ENCODE data around the gene SIPA1L3.

Gene SIPA1L3

GRCh38 chr19:37947778-37948177, 40.8 kb downstream of the SIPA1L3 start:
- no peak for DNase-seq (ENCODE audit: low read depth in 2 of 2)

- DNase-seq (ENCODE audit: low read depth in 2 of 2): no peak
Measured at GRCh38 chr19:37948362-37948761, 41.4 kb downstream of the SIPA1L3 start.

GRCh38 chr19:37950471-37951175, 43.6 kb downstream of the SIPA1L3 start:
- DNase-seq (ENCODE audit: low read depth in 2 of 2): no peak

GRCh38 chr19:37951816-37952210, 44.8 kb downstream of the SIPA1L3 start:
- DNase-seq (ENCODE audit: low read depth in 2 of 2): no peak

- DNase-seq (ENCODE audit: low read depth in 2 of 2): no peak
Measured at GRCh38 chr19:37953171-37953917, 46.3 kb downstream of the SIPA1L3 start.

- no peak for DNase-seq (ENCODE audit: low read depth in 2 of 2)
Measured at GRCh38 chr19:37953918-37954303, 46.9 kb downstream of the SIPA1L3 start.

- no peak for DNase-seq (ENCODE audit: low read depth in 2 of 2)
Measured at GRCh38 chr19:37954421-37954874, 47.4 kb downstream of the SIPA1L3 start.

- no peak for DNase-seq (ENCODE audit: low read depth in 2 of 2)
Measured at GRCh38 chr19:37955986-37956385, 49.0 kb downstream of the SIPA1L3 start.

GRCh38 chr19:37957176-37957575, 50.2 kb downstream of the SIPA1L3 start:
- no peak for DNase-seq (ENCODE audit: low read depth in 2 of 2)

- DNase-seq (ENCODE audit: low read depth in 2 of 2): no peak
Measured at GRCh38 chr19:37959665-37960114, 52.7 kb downstream of the SIPA1L3 start.

GRCh38 chr19:37961198-37961597, 54.2 kb downstream of the SIPA1L3 start:
- DNase-seq (ENCODE audit: low read depth in 2 of 2): no peak

GRCh38 chr19:37963190-37963936, 56.4 kb downstream of the SIPA1L3 start:
- no peak for DNase-seq (ENCODE audit: low read depth in 2 of 2)

GRCh38 chr19:37964109-37964508, 57.1 kb downstream of the SIPA1L3 start:
- DNase-seq (ENCODE audit: low read depth in 2 of 2): no peak

GRCh38 chr19:37966211-37966661, 59.2 kb downstream of the SIPA1L3 start:
- no peak for DNase-seq (ENCODE audit: low read depth in 2 of 2)

- no peak for DNase-seq (ENCODE audit: low read depth in 2 of 2)
Measured at GRCh38 chr19:37966662-37967231, 59.7 kb downstream of the SIPA1L3 start.

GRCh38 chr19:37969695-37970094, 62.7 kb downstream of the SIPA1L3 start:
- no peak for DNase-seq (ENCODE audit: low read depth in 2 of 2)

GRCh38 chr19:37970699-37971098, 63.7 kb downstream of the SIPA1L3 start:
- DNase-seq (ENCODE audit: low read depth in 2 of 2): no peak

GRCh38 chr19:37972803-37973202, 65.8 kb downstream of the SIPA1L3 start:
- no peak for DNase-seq (ENCODE audit: low read depth in 2 of 2)

- no peak for DNase-seq (ENCODE audit: low read depth in 2 of 2)
Measured at GRCh38 chr19:37973666-37974065, 66.7 kb downstream of the SIPA1L3 start.

GRCh38 chr19:37975071-37975470, 68.1 kb downstream of the SIPA1L3 start:
- DNase-seq (ENCODE audit: low read depth in 2 of 2): no peak

- no peak for DNase-seq (ENCODE audit: low read depth in 2 of 2)
Measured at GRCh38 chr19:37975596-37976515, 68.8 kb downstream of the SIPA1L3 start.
